H9 (cell line): ENCODE data around the gene PTER. TPM values are rescaled to one million over a fixed set of nuclear protein-coding genes. Genes with fewer than 3 reads are reported as not detected.

Source experiments
- DNase-seq: peaks from one replicate; pipeline ENCODE4 v3.0.0-alpha.2; 2017
- H2AFZ ChIP-seq: one replicate; pipeline ENCODE4 v1.6.1; 2013; ENCODE audit warnings: mild to moderate bottlenecking, low read length, control low read depth, moderate library complexity
- H2AK5ac ChIP-seq: 2 replicates; pipeline ENCODE4 v1.6.1; 2013; ENCODE audit warnings: low read length, control low read depth, mixed read lengths; ENCODE audit not compliant: insufficient read length
- H2BK120ac ChIP-seq: one replicate; pipeline ENCODE4 v1.6.1; 2013; ENCODE audit warnings: low read depth, mild to moderate bottlenecking, low read length, control low read depth, inconsistent platforms; ENCODE audit not compliant: poor library complexity, severe bottlenecking
- H2BK12ac ChIP-seq: 2 replicates; pipeline ENCODE4 v1.6.1; 2013; ENCODE audit warnings: low read length, control low read depth, mixed read lengths, low read depth; ENCODE audit not compliant: insufficient read length
- H2BK15ac ChIP-seq: 2 replicates; pipeline ENCODE4 v1.6.1; 2013; ENCODE audit warnings: low read depth, low read length, control low read depth
- H2BK20ac ChIP-seq: one replicate; pipeline ENCODE4 v1.6.1; 2013; ENCODE audit warnings: low read depth, mild to moderate bottlenecking, low read length, control low read depth, inconsistent platforms; ENCODE audit not compliant: poor library complexity, severe bottlenecking
- H2BK5ac ChIP-seq: 2 replicates; pipeline ENCODE4 v1.6.1; 2013; ENCODE audit warnings: low read length, control low read depth, mixed read lengths; ENCODE audit not compliant: insufficient read length
- H3K14ac ChIP-seq: 2 replicates; pipeline ENCODE4 v1.6.1; 2013; ENCODE audit warnings: low read length, control low read depth; ENCODE audit not compliant: insufficient read depth
- H3K18ac ChIP-seq: 2 replicates; pipeline ENCODE4 v1.6.1; 2013; ENCODE audit warnings: low read depth, mild to moderate bottlenecking, mixed read lengths, low read length, control low read depth; ENCODE audit not compliant: insufficient read length
- H3K23ac ChIP-seq: 2 replicates; pipeline ENCODE4 v1.6.1; 2013; ENCODE audit warnings: low read length, control low read depth, mixed read lengths, low read depth; ENCODE audit not compliant: insufficient read length
- H3K23me2 ChIP-seq: 2 replicates; pipeline ENCODE4 v1.6.1; 2013; ENCODE audit warnings: low read depth, mild to moderate bottlenecking, mixed read lengths, low read length, control low read depth; ENCODE audit not compliant: insufficient read length, poor library complexity, severe bottlenecking
- H3K27ac ChIP-seq: 2 replicates; pipeline ENCODE4 v1.5.1; 2013; ENCODE audit warnings: low read length, control low read depth, mixed read lengths, low read depth; ENCODE audit not compliant: insufficient read length
- H3K27me3 ChIP-seq: 2 replicates; pipeline ENCODE4 v1.6.1; 2013; ENCODE audit warnings: low read length, control low read depth, inconsistent platforms; ENCODE audit not compliant: insufficient read depth
- H3K4ac ChIP-seq: 2 replicates; pipeline ENCODE4 v1.6.1; 2013; ENCODE audit warnings: low read depth, mild to moderate bottlenecking, control low read depth, inconsistent platforms, low read length, moderate library complexity
- H3K4me1 ChIP-seq: 2 replicates; pipeline ENCODE4 v1.6.1; 2013; ENCODE audit warnings: low read length, control low read depth, inconsistent platforms; ENCODE audit not compliant: insufficient read depth
- H3K4me2 ChIP-seq: 2 replicates; pipeline ENCODE4 v1.6.1; 2013; ENCODE audit warnings: low read length, control low read depth, mixed read lengths; ENCODE audit not compliant: insufficient read length, insufficient read depth
- H3K56ac ChIP-seq: 2 replicates; pipeline ENCODE4 v1.6.1; 2013; ENCODE audit warnings: low read depth, mild to moderate bottlenecking, mixed read lengths, low read length, control low read depth; ENCODE audit not compliant: insufficient read length
- H3K79me1 ChIP-seq: 2 replicates; pipeline ENCODE4 v1.6.1; 2013; ENCODE audit warnings: low read depth, mild to moderate bottlenecking, moderate library complexity, low read length, control low read depth, inconsistent platforms; ENCODE audit not compliant: insufficient read depth, poor library complexity, severe bottlenecking
- H3K79me2 ChIP-seq: 2 replicates; pipeline ENCODE4 v1.6.1; 2013; ENCODE audit warnings: low read length, control low read depth, inconsistent platforms; ENCODE audit not compliant: insufficient read depth
- H3K9ac ChIP-seq: 2 replicates; pipeline ENCODE4 v1.6.1; 2013; ENCODE audit warnings: low read length, control low read depth, mixed read lengths; ENCODE audit not compliant: insufficient read length; ENCODE audit errors: extremely low read depth
- H3K9me3 ChIP-seq: one replicate; pipeline ENCODE4 v1.6.1; 2013; ENCODE audit warnings: low read depth, low read length, inconsistent platforms; ENCODE audit not compliant: control insufficient read depth
- H3T11ph ChIP-seq: one replicate; pipeline ENCODE4 v1.6.1; 2013; ENCODE audit warnings: mild to moderate bottlenecking, low read length, control low read depth, inconsistent platforms
- H4K20me1 ChIP-seq: one replicate; pipeline ENCODE4 v1.6.1; 2013; ENCODE audit not compliant: control insufficient read depth, insufficient read length, insufficient read depth
- H4K5ac ChIP-seq: 2 replicates; pipeline ENCODE4 v1.6.1; 2013; ENCODE audit warnings: low read depth, mild to moderate bottlenecking, mixed read lengths, low read length, control low read depth; ENCODE audit not compliant: insufficient read length
- H4K8ac ChIP-seq: replicated peaks from 2 replicates; pipeline ENCODE4 v1.6.1; 2013; ENCODE audit warnings: low read length, control low read depth, mixed read lengths, low read depth; ENCODE audit not compliant: insufficient read length
- H4K91ac ChIP-seq: 2 replicates; pipeline ENCODE4 v1.6.1; 2013; ENCODE audit warnings: low read depth, mild to moderate bottlenecking, moderate library complexity, mixed read lengths, low read length, control low read depth; ENCODE audit not compliant: insufficient read length
- H3K27ac Mint-ChIP-seq, 3 experiments: 2 replicates in 2 of 3; 3 replicates in 1 of 3; pipeline ENCODE4 v1.8.0; 2020 to 2021; ENCODE audit warnings: mixed read lengths in 3 of 3, mild to moderate bottlenecking in 1 of 3, moderate library complexity in 1 of 3
- H3K27me3 Mint-ChIP-seq: 2 replicates; pipeline ENCODE4 v1.8.0; 2021; ENCODE audit warnings: low read depth, mild to moderate bottlenecking, moderate library complexity, mixed read lengths
- H3K36me3 Mint-ChIP-seq, 3 experiments: 2 replicates in 2 of 3; 3 replicates in 1 of 3; pipeline ENCODE4 v1.8.0; 2020 to 2021; ENCODE audit warnings: low read depth in 3 of 3, mixed read lengths in 3 of 3; ENCODE audit not compliant: insufficient read depth in 1 of 3
- H3K4me1 Mint-ChIP-seq, 2 experiments: 2 replicates each; pipeline ENCODE4 v1.8.0; 2020; ENCODE audit warnings: mixed read lengths in 2 of 2
- H3K4me3 Mint-ChIP-seq, 2 experiments: 2 replicates in 1 of 2; 3 replicates in 1 of 2; pipeline ENCODE4 v1.8.0; 2020 to 2021; ENCODE audit warnings: mild to moderate bottlenecking in 2 of 2, mixed read lengths in 2 of 2, moderate library complexity in 1 of 2
- H3K9me3 Mint-ChIP-seq, 2 experiments: 2 replicates in 1 of 2; 3 replicates in 1 of 2; pipeline ENCODE4 v1.8.0; 2020; ENCODE audit warnings: mild to moderate bottlenecking in 2 of 2, mixed read lengths in 2 of 2, moderate library complexity in 1 of 2
- CTCF ChIP-seq: fragments of 200-600 bp; sonication (generic); conservative IDR thresholded peaks from 3 replicates; pipeline ENCODE4 v1.8.0; 2021; ENCODE audit warnings: antibody characterized with exemption, mild to moderate bottlenecking
- WGBS: extraction: QIAGEN DNeasy Blood & Tissue Kit; methylation state at CpG from one replicate; pipeline ENCODE4 v1.1.7; 2013; ENCODE audit warnings: missing lambda C conversion rate, low lambda C conversion rate, mixed read lengths; ENCODE audit not compliant: insufficient read length; ENCODE audit errors: extremely low coverage; 5-methylcytosine and 5-hydroxymethylcytosine counted together
- total RNA-seq: library from RNA; stranded (reverse); gene quantifications from 2 replicates; pipeline ENCODE4 v1.2.1, GENCODE V29; 2021

The PTER gene
- total RNA-seq, 1 experiment from 2014 or later, result 10.1 TPM

GRCh38 chr10:16536155-16536554, 99.3 kb downstream of the PTER start:
- WGBS, result no CpG with 5 or more reads among the region's 5 CpGs
- Histone ChIP-seq H3K27me3 (no peaks in the 10 kb centered on the region), H3K9me3 (no peaks in the 10 kb centered on the region), H2AFZ (no peak overlapping the region), H3K4me1 (no peaks in the 10 kb centered on the region), H2BK15ac (no peak overlapping the region), H3K79me2 (no peaks in the 10 kb centered on the region), H4K8ac (no peak overlapping the region), H3K23me2 (no peaks in the 10 kb centered on the region), H3K79me1 (no peaks in the 10 kb centered on the region), H3K4me2 (no peak overlapping the region), H3K23ac (no peak overlapping the region), H3K9ac (no peak overlapping the region), H3T11ph (no peak overlapping the region), H2AK5ac (no peak overlapping the region), H3K18ac (no peak overlapping the region), H3K27ac (no peak overlapping the region), H4K91ac (no peak overlapping the region), H3K4ac (no peak overlapping the region), H2BK12ac (no peak overlapping the region), H2BK5ac (no peak overlapping the region), H4K20me1 (no peaks in the 10 kb centered on the region), H4K5ac (no peak overlapping the region), H2BK20ac (no peak overlapping the region), H2BK120ac (no peak overlapping the region), H3K56ac (no peak overlapping the region), H3K14ac (no peak overlapping the region)
- Mint-ChIP-seq H3K27me3 (peaks cover 5% of the 10 kb centered on the region), H3K4me1 (peaks cover 6 to 9% of the 10 kb centered on the region in 2 experiments), H3K36me3 (no peaks in the 10 kb centered on the region), H3K4me3 (no peak overlapping the region), H3K9me3 (no peaks in the 10 kb centered on the region; a peak in 1 of 5 replicates), H3K27ac (no peak overlapping the region)
- TF ChIP-seq CTCF, result no peak
- DNase-seq, result no peak
